Calu3 (cell line): ENCODE measurements around the gene FAM186B. TPM values are rescaled to one million over a fixed set of nuclear protein-coding genes. Genes with fewer than 3 reads are reported as not detected.
A peak's percentile ranks its signal among the peaks of the same experiment; 100 is the strongest.
"Not testable (repeated sequence)": the region's sequence is repeated elsewhere in the genome, so short reads cannot be mapped to it uniquely, and the experiment has no call there.

ENCODE experiments used
- Bru-seq: library from RNA; stranded (reverse); fragments of 400-500 nt; gene quantifications from one replicate; lab custom pipeline; 2021; lab: Mats Ljungman, UMichigan
- BruChase-seq, 2 experiments: library from RNA; stranded (reverse); fragments of 400-500 nt; gene quantifications; one replicate each; lab custom pipeline; 2021; lab: Mats Ljungman, UMichigan
- BruUV-seq: library from RNA; stranded (reverse); fragments of 400-500 nt; replicated peaks from 2 replicates; lab custom pipeline; 2021; lab: Mats Ljungman, UMichigan
- CTCF ChIA-PET: fragments of 300-600 bp; sonication (Branson Sonifier 250); formaldehyde crosslinking; loops from one replicate; lab custom pipeline; 2022; ENCODE audit warnings: antibody characterized with exemption; lab: Charles Lee
- DNase-seq: peaks from one replicate; pipeline ENCODE4 v3.0.0; 2022
- H3K27ac Mint-ChIP-seq: one replicate; pipeline ENCODE4 v1.8.0; 2022; ENCODE audit warnings: mixed read lengths; ENCODE audit not compliant: unreplicated experiment
- H3K27me3 Mint-ChIP-seq: one replicate; pipeline ENCODE4 v1.8.0; 2022; ENCODE audit warnings: mixed read lengths; ENCODE audit not compliant: unreplicated experiment
- H3K36me3 Mint-ChIP-seq: one replicate; pipeline ENCODE4 v1.8.0; 2022; ENCODE audit warnings: mild to moderate bottlenecking, moderate library complexity, mixed read lengths; ENCODE audit not compliant: insufficient read depth, unreplicated experiment
- H3K4me1 Mint-ChIP-seq: one replicate; pipeline ENCODE4 v1.8.0; 2022; ENCODE audit warnings: mild to moderate bottlenecking, low read depth, mixed read lengths; ENCODE audit not compliant: unreplicated experiment
- H3K4me3 Mint-ChIP-seq: one replicate; pipeline ENCODE4 v1.8.0; 2022; ENCODE audit warnings: mild to moderate bottlenecking, low read depth, moderate library complexity, mixed read lengths; ENCODE audit not compliant: unreplicated experiment
- H3K9me3 Mint-ChIP-seq: one replicate; pipeline ENCODE4 v1.8.0; 2022; ENCODE audit warnings: low read depth, mixed read lengths; ENCODE audit not compliant: unreplicated experiment
- CTCF ChIP-seq: fragments of 200-600 bp; IDR thresholded peaks from one replicate; pipeline ENCODE4 v1.8.0; 2022; ENCODE audit warnings: antibody characterized with exemption; ENCODE audit not compliant: unreplicated experiment
- intact Hi-C: fragments of 100-400 bp; cut with micrococcal nuclease; formaldehyde crosslinking; loops from one replicate; pipeline ENCODE4 v1.10.0; 2022; ENCODE audit not compliant: unreplicated experiment
- long read RNA-seq: library from polyadenylated mRNA; stranded (forward); transcript quantifications from one replicate; pipeline ENCODE4 v2.0.0, GENCODE V29; 2022
- total RNA-seq: library from RNA; stranded (reverse); gene quantifications from 2 replicates; pipeline ENCODE4 v1.2.3, GENCODE V29; 2022

The FAM186B gene
- total RNA-seq (0.29 and 0.47 TPM in 2 replicates), Bru-seq, nascent RNA (percentile 14 among the genes with signal in this experiment), BruChase-seq, experiment 1, labeled RNA remaining after a 6-hour chase (percentile 17 among the genes with signal in this experiment), BruChase-seq, experiment 2, labeled RNA remaining after a 2-hour chase (percentile 21 among the genes with signal in this experiment)
- long read RNA-seq: 0 reads

GRCh38 chr12:49605539-49605938, at the start of gene FAM186B:
TSS of gene FAM186B (minus strand) at chr12:49605639. CDS start at chr12:49605477, 162 bp downstream.
- BruUV-seq, H3K36me3 Mint-ChIP-seq, H3K4me1 Mint-ChIP-seq, H3K9me3 Mint-ChIP-seq, DNase-seq, H3K27me3 Mint-ChIP-seq, intact Hi-C loops, H3K27ac Mint-ChIP-seq, H3K4me3 Mint-ChIP-seq: not testable (repeated sequence)
- CTCF ChIA-PET: interaction anchor here (0.7 kb wide), 1 partner anchor 153 kb away, joined by 7 read pairs; no protein-coding TSS in a partner anchor

GRCh38 chr12:49654715-49655114, 49.3 kb upstream of the FAM186B start:
- BruUV-seq: no TSS peak
- CTCF ChIA-PET: no interaction called here
- H3K27ac Mint-ChIP-seq: no peak overlapping the region

GRCh38 chr12:49652921-49653520, 47.6 kb upstream of the FAM186B start:
- intact Hi-C loops: no loop called here

More at GRCh38 chr12:49654715-49655114, 49.3 kb upstream of the FAM186B start:
- Mint-ChIP-seq H3K27me3 (no peaks in the 10 kb centered on the region), H3K36me3 (no peaks in the 10 kb centered on the region), H3K4me3 (no peak overlapping the region), H3K4me1 (no peaks in the 10 kb centered on the region), H3K9me3 (no peaks in the 10 kb centered on the region)
- no peak for DNase-seq
- TF ChIP-seq CTCF: no peak
- intact Hi-C loops: no loop called here

GRCh38 chr12:49651855-49652254, 46.4 kb upstream of the FAM186B start:
- TF ChIP-seq CTCF: no peak
- Mint-ChIP-seq H3K9me3 (no peaks in the 10 kb centered on the region), H3K4me3 (no peak overlapping the region), H3K36me3 (no peaks in the 10 kb centered on the region), H3K4me1 (no peaks in the 10 kb centered on the region), H3K27ac (no peak overlapping the region), H3K27me3 (no peaks in the 10 kb centered on the region)
- CTCF ChIA-PET: no interaction called here
- no peak for DNase-seq
- BruUV-seq: no TSS peak
- intact Hi-C loops: no loop called here

More at GRCh38 chr12:49652921-49653520, 47.6 kb upstream of the FAM186B start:
- Mint-ChIP-seq H3K4me1 (no peaks in the 10 kb centered on the region), H3K27ac (no peak overlapping the region), H3K36me3 (no peaks in the 10 kb centered on the region), H3K9me3 (no peaks in the 10 kb centered on the region), H3K4me3 (no peak overlapping the region), H3K27me3 (no peaks in the 10 kb centered on the region)
- CTCF ChIA-PET: no interaction called here
- no peak for TF ChIP-seq CTCF
- BruUV-seq: no TSS peak
- DNase-seq: no peak
